ENCODE measurements around the gene CTRL.

Gene CTRL

DNA sequence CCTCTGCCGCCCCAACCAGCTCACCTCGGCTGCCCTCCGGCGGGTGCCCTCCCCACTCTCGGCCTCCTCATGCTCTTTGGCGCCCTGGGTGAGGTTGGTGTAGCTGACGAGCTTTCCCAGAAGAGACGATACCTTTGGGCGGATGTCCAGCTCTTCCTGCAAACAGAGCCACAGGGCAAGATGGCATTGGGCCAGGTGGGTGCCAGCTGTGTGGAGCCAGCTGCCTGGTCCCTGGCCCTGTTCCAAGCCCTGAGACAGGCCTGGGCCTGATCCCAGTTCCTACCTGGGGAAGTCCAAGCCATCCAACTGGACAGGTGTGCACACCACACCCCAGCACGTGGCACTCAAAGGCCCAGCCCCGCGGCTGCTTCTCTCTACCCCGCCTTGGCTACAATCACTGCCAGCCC is 29.9 kb upstream of the CTRL start:
- no peak overlapping the region for H3K27ac ChIP-seq (ENCODE audit: extremely low read depth, low read depth, low read length)
- H3K4me3 ChIP-seq (ENCODE audit: low read depth, low read length) = no peak overlapping the region
- ChIA-PET POLR2A (no interaction called here), CTCF (no interaction called here)
- H3K36me3 ChIP-seq (ENCODE audit: control insufficient read depth in 2 of 2, insufficient read depth in 1 of 2, low read length in 2 of 2) = peaks cover 0 to 88% of the 10 kb centered on the region in 2 experiments; a peak in 2 of 3 replicates
- H3K9me3 ChIP-seq (ENCODE audit: control insufficient read depth, insufficient read depth, low read depth, low read length) = no peaks in the 10 kb centered on the region
- H3K4me1 ChIP-seq (ENCODE audit: control insufficient read depth, insufficient read depth, low read length) = no peaks in the 10 kb centered on the region; the same call in 1 of the 2 replicates
- TF ChIP-seq KLF7 (tag by site-specific recombination; IDR thresholded peaks at IDR 0.05; ENCODE audit: borderline replicate concordance) = no peak
- TF ChIP-seq, protein P1, sequence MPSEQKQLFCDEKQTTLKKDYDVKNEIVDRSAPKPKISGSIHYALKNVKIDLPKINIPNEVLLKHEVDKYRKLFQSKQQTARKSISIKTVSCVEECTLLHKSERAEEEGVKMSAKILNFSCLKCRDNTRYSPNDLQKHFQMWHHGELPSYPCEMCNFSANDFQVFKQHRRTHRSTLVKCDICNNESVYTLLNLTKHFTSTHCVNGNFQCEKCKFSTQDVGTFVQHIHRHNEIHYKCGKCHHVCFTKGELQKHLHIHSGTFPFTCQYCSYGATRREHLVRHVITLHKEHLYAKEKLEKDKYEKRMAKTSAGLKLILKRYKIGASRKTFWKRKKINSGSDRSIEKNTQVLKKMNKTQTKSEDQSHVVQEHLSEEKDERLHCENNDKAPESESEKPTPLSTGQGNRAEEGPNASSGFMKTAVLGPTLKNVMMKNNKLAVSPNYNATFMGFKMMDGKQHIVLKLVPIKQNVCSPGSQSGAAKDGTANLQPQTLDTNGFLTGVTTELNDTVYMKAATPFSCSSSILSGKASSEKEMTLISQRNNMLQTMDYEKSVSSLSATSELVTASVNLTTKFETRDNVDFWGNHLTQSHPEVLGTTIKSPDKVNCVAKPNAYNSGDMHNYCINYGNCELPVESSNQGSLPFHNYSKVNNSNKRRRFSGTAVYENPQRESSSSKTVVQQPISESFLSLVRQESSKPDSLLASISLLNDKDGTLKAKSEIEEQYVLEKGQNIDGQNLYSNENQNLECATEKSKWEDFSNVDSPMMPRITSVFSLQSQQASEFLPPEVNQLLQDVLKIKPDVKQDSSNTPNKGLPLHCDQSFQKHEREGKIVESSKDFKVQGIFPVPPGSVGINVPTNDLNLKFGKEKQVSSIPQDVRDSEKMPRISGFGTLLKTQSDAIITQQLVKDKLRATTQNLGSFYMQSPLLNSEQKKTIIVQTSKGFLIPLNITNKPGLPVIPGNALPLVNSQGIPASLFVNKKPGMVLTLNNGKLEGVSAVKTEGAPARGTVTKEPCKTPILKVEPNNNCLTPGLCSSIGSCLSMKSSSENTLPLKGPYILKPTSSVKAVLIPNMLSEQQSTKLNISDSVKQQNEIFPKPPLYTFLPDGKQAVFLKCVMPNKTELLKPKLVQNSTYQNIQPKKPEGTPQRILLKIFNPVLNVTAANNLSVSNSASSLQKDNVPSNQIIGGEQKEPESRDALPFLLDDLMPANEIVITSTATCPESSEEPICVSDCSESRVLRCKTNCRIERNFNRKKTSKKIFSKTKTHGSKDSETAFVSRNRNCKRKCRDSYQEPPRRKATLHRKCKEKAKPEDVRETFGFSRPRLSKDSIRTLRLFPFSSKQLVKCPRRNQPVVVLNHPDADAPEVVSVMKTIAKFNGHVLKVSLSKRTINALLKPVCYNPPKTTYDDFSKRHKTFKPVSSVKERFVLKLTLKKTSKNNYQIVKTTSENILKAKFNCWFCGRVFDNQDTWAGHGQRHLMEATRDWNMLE (tag by site-specific recombination; conservative IDR thresholded peaks at IDR 0.05; ENCODE audit: low read depth) = no peak

DNA sequence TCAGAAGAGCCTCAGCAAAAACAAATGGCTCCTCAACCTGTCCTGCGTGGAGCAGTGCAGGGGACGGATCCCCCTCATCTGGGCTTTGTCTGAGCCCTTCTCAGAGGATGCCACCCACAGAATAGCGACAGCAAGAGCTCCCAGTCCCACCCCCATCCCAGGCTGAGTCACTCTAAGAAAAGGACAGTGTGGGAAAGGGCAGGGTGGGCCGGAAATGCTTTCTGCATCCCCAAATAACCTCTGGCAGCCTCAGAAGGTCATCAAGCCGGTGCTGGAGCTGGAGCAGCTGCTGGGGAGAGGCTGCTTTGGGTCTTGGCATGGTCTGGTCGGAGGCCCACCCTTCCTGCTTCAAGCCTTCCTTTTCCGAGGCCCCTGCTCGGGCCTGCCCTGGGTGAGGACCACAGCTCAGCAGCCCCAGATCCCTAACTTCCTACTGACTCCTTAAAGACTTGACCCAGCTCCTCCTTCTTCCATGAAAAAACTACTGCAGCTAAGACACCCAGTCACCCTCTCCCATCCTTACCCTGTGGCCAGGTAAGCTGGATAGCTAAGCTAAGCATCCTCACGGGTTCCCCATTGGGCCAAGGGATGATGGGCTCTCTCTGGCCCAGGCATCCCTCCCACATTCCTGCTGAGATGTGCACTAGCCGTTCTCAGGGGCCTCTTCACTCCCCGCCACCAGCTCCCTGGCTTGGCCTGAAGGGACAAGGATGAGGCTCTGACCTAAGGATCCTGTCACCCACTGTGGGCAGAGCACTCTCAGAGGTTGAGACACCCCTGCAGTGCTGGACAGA is 28.1 kb upstream of the CTRL start:
- Histone ChIP-seq H3K36me3 (ENCODE audit: control insufficient read depth in 2 of 2, insufficient read depth in 1 of 2, low read length in 2 of 2) (peaks cover 9 to 83% of the 10 kb centered on the region in 2 experiments; a peak in 2 of 3 replicates), H3K4me3 (ENCODE audit: low read depth, low read length) (no peak overlapping the region), H3K27ac (ENCODE audit: extremely low read depth, low read depth, low read length) (no peak overlapping the region), H3K9me3 (ENCODE audit: control insufficient read depth, insufficient read depth, low read depth, low read length) (no peaks in the 10 kb centered on the region), H3K4me1 (ENCODE audit: control insufficient read depth, insufficient read depth, low read length) (no peaks in the 10 kb centered on the region; the same call in 1 of the 2 replicates)
- ChIA-PET CTCF (interaction anchor here (0.6 to 1.0 kb wide), 2 partner anchors 18 to 495 kb away, joined by 3 read pairs; no protein-coding TSS in a partner anchor), POLR2A (interaction anchor here (0.6 to 0.7 kb wide), 2 partner anchors 18 to 22 kb away, joined by 3 to 5 read pairs; no protein-coding TSS in a partner anchor)
- TF ChIP-seq KLF7 (tag by site-specific recombination; IDR thresholded peaks at IDR 0.05; ENCODE audit: borderline replicate concordance) (no peak), HOXD13 (CRISPR knock-in tag; IDR thresholded peaks at IDR 0.05; ENCODE audit: borderline replicate concordance) (no peak), EGR2 (tag by site-specific recombination; IDR thresholded peaks at IDR 0.05; ENCODE audit: low read depth) (0 out of 2 replicates have a peak, but pooled peaks have one; percentile 12), ZNF530 (tag by site-specific recombination; IDR thresholded peaks at IDR 0.05; ENCODE audit: low read depth) (no peak)

DNA sequence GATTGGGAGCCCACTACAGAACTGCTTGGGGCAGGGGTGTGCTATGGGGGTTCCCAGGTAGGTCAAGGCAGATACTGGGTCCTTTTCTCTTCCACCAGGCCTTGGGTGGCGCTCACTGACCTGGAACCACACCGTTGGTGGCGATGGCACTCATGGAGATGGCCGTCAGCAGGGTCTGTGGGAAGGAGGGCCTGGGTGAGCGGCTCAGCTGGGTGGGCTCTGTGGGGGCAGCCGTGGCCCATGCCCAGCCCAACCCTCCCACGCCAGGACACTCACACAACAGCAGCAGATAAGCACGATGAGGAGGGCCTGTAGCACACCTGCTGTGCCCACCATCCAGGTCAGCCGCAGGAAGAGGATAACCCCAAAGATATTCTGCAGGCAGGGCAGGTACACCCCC is 26.0 kb upstream of the CTRL start:
- ChIA-PET POLR2A (no interaction called here), CTCF (no interaction called here)
- Histone ChIP-seq H3K27ac (ENCODE audit: extremely low read depth, low read depth, low read length) (no peak overlapping the region), H3K4me1 (ENCODE audit: control insufficient read depth, insufficient read depth, low read length) (no peaks in the 10 kb centered on the region), H3K4me3 (ENCODE audit: low read depth, low read length) (no peak overlapping the region), H3K9me3 (ENCODE audit: control insufficient read depth, insufficient read depth, low read depth, low read length) (no peaks in the 10 kb centered on the region), H3K36me3 (ENCODE audit: control insufficient read depth in 2 of 2, insufficient read depth in 1 of 2, low read length in 2 of 2) (peaks cover 9 to 78% of the 10 kb centered on the region in 2 experiments; a peak in 2 of 3 replicates)
- TF ChIP-seq EGR2 (tag by site-specific recombination; IDR thresholded peaks at IDR 0.05; ENCODE audit: low read depth) = 0 out of 2 replicates have a peak, but pooled peaks have one; percentile 7
- TF ChIP-seq GLIS2 (tag by site-specific recombination; IDR thresholded peaks at IDR 0.05) = no peak
- TF ChIP-seq ZNF174 (tag by site-specific recombination; IDR thresholded peaks at IDR 0.05) = no peak
- TF ChIP-seq ZNF133 (tag by site-specific recombination; IDR thresholded peaks at IDR 0.05) = no peak
- TF ChIP-seq ZNF660 (tag by site-specific recombination; IDR thresholded peaks at IDR 0.05) = no peak

DNA sequence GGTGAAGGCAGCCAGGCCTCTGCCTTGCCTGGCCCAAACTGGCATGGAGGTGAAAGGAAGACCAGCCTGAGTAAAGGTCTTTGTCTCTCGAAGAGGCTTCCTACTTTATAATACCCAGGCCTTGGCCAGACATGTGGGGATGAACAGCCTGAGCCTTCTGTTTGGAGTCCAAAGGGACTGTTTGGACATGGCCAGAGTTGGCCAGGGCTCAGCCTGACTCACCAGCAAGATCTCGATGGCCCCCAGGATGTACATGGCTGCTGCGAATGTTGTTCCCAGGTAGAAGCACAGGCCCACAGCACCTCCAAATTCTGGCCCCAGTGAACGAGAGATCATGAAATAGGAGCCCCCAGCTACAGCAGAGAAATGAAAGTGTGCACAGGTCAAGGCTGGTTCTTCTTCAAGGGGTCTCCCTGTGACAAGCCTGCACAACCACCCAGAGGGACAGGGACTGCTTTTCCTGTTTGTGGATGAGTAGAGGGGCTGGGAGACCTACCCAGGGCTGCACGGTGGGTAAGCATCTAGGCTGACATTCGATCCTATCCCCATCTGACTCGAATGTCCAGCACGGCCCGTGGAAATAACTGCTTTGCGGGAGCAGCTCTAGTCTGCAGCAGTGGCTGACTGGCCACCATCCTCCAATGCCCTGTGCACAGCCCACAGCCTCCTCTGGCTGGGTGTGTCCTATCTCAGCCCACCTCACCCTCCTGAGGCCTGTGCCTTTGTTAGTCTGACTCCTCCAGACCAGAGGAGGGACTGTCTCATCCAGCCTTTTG is 22.9 kb upstream of the CTRL start:
- no peak overlapping the region for H3K27ac ChIP-seq (ENCODE audit: extremely low read depth, low read depth, low read length)
- CTCF ChIA-PET = interaction anchor here (1.3 kb wide), 1 partner anchor 12 kb away, joined by 3 read pairs; no protein-coding TSS in a partner anchor
- peaks cover 9 to 77% of the 10 kb centered on the region in 2 experiments; a peak in 2 of 3 replicates for H3K36me3 ChIP-seq (ENCODE audit: control insufficient read depth in 2 of 2, insufficient read depth in 1 of 2, low read length in 2 of 2)
- H3K4me3 ChIP-seq (ENCODE audit: low read depth, low read length) = no peak overlapping the region
- H3K4me1 ChIP-seq (ENCODE audit: control insufficient read depth, insufficient read depth, low read length) = no peaks in the 10 kb centered on the region
- no peaks in the 10 kb centered on the region for H3K9me3 ChIP-seq (ENCODE audit: control insufficient read depth, insufficient read depth, low read depth, low read length)
- POLR2A ChIA-PET = no interaction called here
- TF ChIP-seq, protein P2, sequence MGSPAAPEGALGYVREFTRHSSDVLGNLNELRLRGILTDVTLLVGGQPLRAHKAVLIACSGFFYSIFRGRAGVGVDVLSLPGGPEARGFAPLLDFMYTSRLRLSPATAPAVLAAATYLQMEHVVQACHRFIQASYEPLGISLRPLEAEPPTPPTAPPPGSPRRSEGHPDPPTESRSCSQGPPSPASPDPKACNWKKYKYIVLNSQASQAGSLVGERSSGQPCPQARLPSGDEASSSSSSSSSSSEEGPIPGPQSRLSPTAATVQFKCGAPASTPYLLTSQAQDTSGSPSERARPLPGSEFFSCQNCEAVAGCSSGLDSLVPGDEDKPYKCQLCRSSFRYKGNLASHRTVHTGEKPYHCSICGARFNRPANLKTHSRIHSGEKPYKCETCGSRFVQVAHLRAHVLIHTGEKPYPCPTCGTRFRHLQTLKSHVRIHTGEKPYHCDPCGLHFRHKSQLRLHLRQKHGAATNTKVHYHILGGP (tag by site-specific recombination; IDR thresholded peaks at IDR 0.05) = no peak
- TF ChIP-seq ZNF350 (tag by site-specific recombination; IDR thresholded peaks at IDR 0.05) = no peak
- no peak for TF ChIP-seq ZNF266 (tag by site-specific recombination; IDR thresholded peaks at IDR 0.05; ENCODE audit: low read depth)
- no peak for TF ChIP-seq SCRT1 (tag by site-specific recombination; IDR thresholded peaks at IDR 0.05; ENCODE audit: borderline replicate concordance)
- no peak for TF ChIP-seq ZIC2 (tag by site-specific recombination; IDR thresholded peaks at IDR 0.05)
- TF ChIP-seq ZNF660 (tag by site-specific recombination; IDR thresholded peaks at IDR 0.05) = no peak
- no peak for TF ChIP-seq ZNF777 (tag by site-specific recombination; IDR thresholded peaks at IDR 0.05; ENCODE audit: borderline replicate concordance)
- TF ChIP-seq ZNF16 (tag by site-specific recombination; IDR thresholded peaks at IDR 0.05; ENCODE audit: low read depth) = no peak

All from HEK293 (cell line).